HepG2 (cell line): Measurements from ENCODE around the gene KDM1B. TPM values are rescaled to one million over a fixed set of nuclear protein-coding genes. Genes with fewer than 3 reads are reported as not detected.

Experiments used
- FOXA1 ChIP-seq, 2 experiments: fragments of 450-650 bp in 1 of 2; sonication (generic) in 1 of 2; formaldehyde crosslinking in 1 of 2; IDR thresholded peaks; 2 replicates each; pipeline versions ENCODE4 v1.4.0 to v1.6.1; 2016 to 2020; ENCODE audit warnings: missing genetic modification reagents in 1 of 2
- GMEB2 ChIP-seq: IDR thresholded peaks from 2 replicates; pipeline ENCODE4 v1.6.1; 2016; ENCODE audit warnings: missing biosample characterization, missing genetic modification reagents, low read depth
- HOXD1 ChIP-seq: sonication (generic); formaldehyde crosslinking; IDR thresholded peaks from 2 replicates; pipeline ENCODE4 v1.5.0; 2020; ENCODE audit warnings: missing genetic modification reagents
- IRX3 ChIP-seq: sonication (generic); formaldehyde crosslinking; IDR thresholded peaks from 2 replicates; pipeline ENCODE4 v1.8.1; 2023; ENCODE audit warnings: mild to moderate bottlenecking, low read depth, missing genetic modification reagents, borderline replicate concordance
- MAFK ChIP-seq, 2 experiments: IDR thresholded peaks in 1 of 2; conservative IDR thresholded peaks in 1 of 2; 2 replicates each; pipeline ENCODE4 v1.6.1; 2011; ENCODE audit warnings: improper control_type of control experiment in 2 of 2, low read length in 2 of 2
- MXD3 ChIP-seq: IDR thresholded peaks from 2 replicates; pipeline ENCODE4 v1.6.1; 2016; ENCODE audit warnings: mild to moderate bottlenecking, missing biosample characterization, missing genetic modification reagents
- MXD4 ChIP-seq: IDR thresholded peaks from 2 replicates; pipeline ENCODE4 v1.6.1; 2016; ENCODE audit warnings: mild to moderate bottlenecking, missing biosample characterization, missing genetic modification reagents
- NR3C1 ChIP-seq: sonication (generic); formaldehyde crosslinking; IDR thresholded peaks from 2 replicates; pipeline ENCODE4 v1.4.0; 2020; ENCODE audit warnings: missing genetic modification reagents
- POLR2AphosphoS2 ChIP-seq: IDR thresholded peaks from 2 replicates; pipeline ENCODE4 v1.6.1; 2011; ENCODE audit warnings: low read depth, low read length, improper control_type of control experiment
- RFXAP ChIP-seq: sonication (generic); formaldehyde crosslinking; IDR thresholded peaks from 2 replicates; pipeline ENCODE4 v1.4.0; 2020; ENCODE audit warnings: missing genetic modification reagents, borderline replicate concordance
- ZBTB7A ChIP-seq: sonication (generic); formaldehyde crosslinking; IDR thresholded peaks from 2 replicates; pipeline ENCODE4 v1.8.0; 2022; ENCODE audit warnings: mild to moderate bottlenecking, missing genetic modification reagents
- ZNF318 ChIP-seq: sonication (generic); formaldehyde crosslinking; IDR thresholded peaks from 2 replicates; pipeline ENCODE4 v1.4.0; 2020; ENCODE audit warnings: mild to moderate bottlenecking, missing genetic modification reagents
- ZNF44 ChIP-seq: sonication (generic); formaldehyde crosslinking; IDR thresholded peaks from 2 replicates; pipeline ENCODE4 v1.5.1; 2020; ENCODE audit warnings: mild to moderate bottlenecking, missing genetic modification reagents
- ZSCAN29 ChIP-seq: sonication (generic); formaldehyde crosslinking; conservative IDR thresholded peaks from 2 replicates; pipeline ENCODE4 v1.4.0; 2020; ENCODE audit warnings: mild to moderate bottlenecking, missing genetic modification reagents
- polyA plus RNA-seq, 8 experiments: library from polyadenylated mRNA; depleted of rRNA in 3 of 8; stranded (reverse) in 7 of 8; unstranded in 1 of 8; fragments of >200 nt; fragmentation: Illumina TruSeq in 4 of 8; extraction: Trizol in 4 of 8; gene quantifications; 2 replicates each; pipeline versions ENCODE4 v1.2.1 to v1.2.3, GENCODE V29; 2011 to 2016; ENCODE audit warnings: low read depth in 4 of 8, missing spikeins in 1 of 8, mixed read lengths in 1 of 8; ENCODE audit not compliant: insufficient read depth in 1 of 8
- total RNA-seq, 5 experiments: library from RNA; depleted of rRNA; stranded (reverse); fragments of >200 nt; fragmentation: Illumina TruSeq; extraction: Trizol; gene quantifications; 2 replicates each; pipeline ENCODE4 v1.2.3, GENCODE V29; 2016; ENCODE audit warnings: low read depth in 1 of 5
- TF ChIP-seq, protein P1 (sequence below): sonication (generic); formaldehyde crosslinking; IDR thresholded peaks from 2 replicates; pipeline ENCODE4 v1.4.0; 2020; ENCODE audit warnings: missing genetic modification reagents, borderline replicate concordance

The KDM1B gene
- total and polyA plus RNA-seq, 2 of the 13 experiments (the other 11 are each of a cell fraction or from before 2014, with no cell fraction given): 9.8 to 13.2 TPM

GRCh38 chr6:18122128-18123093 lies 32.8 kb upstream of the KDM1B start, which contains the start of gene NHLRC1 (continued):
- TF ChIP-seq FOXA1 (IDR thresholded peaks at IDR 0.05) (no peak), FOXA1 (CRISPR knock-in tag; IDR thresholded peaks at IDR 0.05) (peak; percentile 74), RFXAP (CRISPR knock-in tag) (peak; percentile 95; the same call in 1 of the 2 replicates), ZBTB7A (CRISPR knock-in tag) (peak; percentile 97), NR3C1 (CRISPR knock-in tag) (no peak), ZNF44 (0 out of 2 replicates have a peak, but pooled peaks have one; percentile 85), IRX3 (peak; percentile 99), MXD3 (CRISPR knock-in tag) (peak; percentile 98), POLR2AphosphoS2 (no peak), ZNF318 (CRISPR knock-in tag) (peak; percentile 94; the same call in 1 of the 2 replicates), GMEB2 (CRISPR knock-in tag) (peak; percentile 92), MXD4 (CRISPR knock-in tag) (peak; percentile 97), HOXD1 (CRISPR knock-in tag) (peak; percentile 84; the same call in 1 of the 2 replicates), MAFK (conservative IDR thresholded peaks at IDR 0.05 in 1 of 2, IDR thresholded peaks at IDR 0.05 in 1 of 2; ENCODE audit: low read length in 2 of 2) (no peak), ZSCAN29 (CRISPR knock-in tag) (peak; percentile 99)
- TF ChIP-seq, protein P1, sequence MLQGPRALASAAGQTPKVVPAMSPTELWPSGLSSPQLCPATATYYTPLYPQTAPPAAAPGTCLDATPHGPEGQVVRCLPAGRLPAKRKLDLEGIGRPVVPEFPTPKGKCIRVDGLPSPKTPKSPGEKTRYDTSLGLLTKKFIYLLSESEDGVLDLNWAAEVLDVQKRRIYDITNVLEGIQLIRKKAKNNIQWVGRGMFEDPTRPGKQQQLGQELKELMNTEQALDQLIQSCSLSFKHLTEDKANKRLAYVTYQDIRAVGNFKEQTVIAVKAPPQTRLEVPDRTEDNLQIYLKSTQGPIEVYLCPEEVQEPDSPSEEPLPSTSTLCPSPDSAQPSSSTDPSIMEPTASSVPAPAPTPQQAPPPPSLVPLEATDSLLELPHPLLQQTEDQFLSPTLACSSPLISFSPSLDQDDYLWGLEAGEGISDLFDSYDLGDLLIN (CRISPR knock-in tag): no peak
